Panc1 (cell line): ENCODE results near the gene RNPS1. TPM values are rescaled to one million over a fixed set of nuclear protein-coding genes. Genes with fewer than 3 reads are reported as not detected.

Experiments
- ATAC-seq: fragments of 200-7000 bp; cut with Tn5 transposase; 2 replicates; pipeline ENCODE4 v1.9.1; 2020; ENCODE audit warnings: mild to moderate bottlenecking, moderate library complexity
- BruUV-seq: library from RNA; stranded (reverse); fragments of 400-500 nt; replicated peaks from 2 replicates; lab custom pipeline; 2021; lab: Mats Ljungman, UMichigan
- CTCF ChIA-PET: fragments of 300-600 bp; sonication (Branson Sonifier 250); formaldehyde crosslinking; loops from one replicate; lab custom pipeline; 2022; ENCODE audit warnings: antibody characterized with exemption; lab: Charles Lee
- POLR2A ChIA-PET: fragments of 300-600 bp; sonication (Branson Sonifier 250); formaldehyde crosslinking; loops from one replicate; lab custom pipeline; 2022; ENCODE audit warnings: antibody characterized with exemption; lab: Charles Lee
- DNase-seq: peaks from one replicate; pipeline ENCODE4 v3.0.0-alpha.2; 2010; ENCODE audit warnings: low read depth, low spot score
- H3K27ac ChIP-seq: 2 replicates; pipeline ENCODE4 v1.5.1; 2011; ENCODE audit warnings: mild to moderate bottlenecking, low read length, inconsistent platforms
- H3K27me3 ChIP-seq: fragments of 200-500 bp; sonication (Bioruptor generic); 2 replicates; pipeline ENCODE4 v1.6.0; 2014; ENCODE audit warnings: low read length, inconsistent platforms; ENCODE audit not compliant: control insufficient read depth, insufficient read depth
- H3K36me3 ChIP-seq: fragments of 200-500 bp; sonication (Bioruptor generic); 2 replicates; pipeline ENCODE4 v1.5.1; 2014; ENCODE audit warnings: inconsistent platforms, mild to moderate bottlenecking, low read length, moderate library complexity; ENCODE audit not compliant: control insufficient read depth, insufficient read depth
- H3K4me1 ChIP-seq: 2 replicates; pipeline ENCODE4 v1.5.1; 2011; ENCODE audit warnings: inconsistent platforms, mild to moderate bottlenecking, low read length, moderate library complexity; ENCODE audit not compliant: control insufficient read depth, insufficient read depth
- H3K4me3 ChIP-seq, 2 experiments: 2 replicates each; pipeline ENCODE4 v1.5.1; 2011 to 2012; ENCODE audit warnings: low read depth in 2 of 2, low read length in 2 of 2, mild to moderate bottlenecking in 2 of 2, inconsistent platforms in 1 of 2, moderate library complexity in 1 of 2
- H3K9me3 ChIP-seq: fragments of 200-500 bp; sonication (Bioruptor generic); 2 replicates; pipeline ENCODE4 v1.5.1; 2014; ENCODE audit warnings: low read depth, mild to moderate bottlenecking, inconsistent platforms, low read length, moderate library complexity; ENCODE audit not compliant: control insufficient read depth, insufficient read depth
- CTCF ChIP-seq: fragments of 450-650 bp; IDR thresholded peaks from 2 replicates; pipeline ENCODE4 v1.5.1; 2017; ENCODE audit warnings: mild to moderate bottlenecking
- POLR2AphosphoS5 ChIP-seq: IDR thresholded peaks from 2 replicates; pipeline ENCODE4 v1.6.1; 2012; ENCODE audit warnings: mild to moderate bottlenecking, low read depth, low read length, moderate library complexity
- REST ChIP-seq, 2 experiments: IDR thresholded peaks; 2 replicates each; pipeline ENCODE4 v1.6.1; 2011 to 2012; ENCODE audit warnings: low read depth in 2 of 2, control low read depth in 1 of 2, low read length in 1 of 2, mild to moderate bottlenecking in 1 of 2, moderate library complexity in 1 of 2; ENCODE audit not compliant: insufficient read depth in 1 of 2
- SIN3A ChIP-seq: IDR thresholded peaks from 2 replicates; pipeline ENCODE4 v1.6.1; 2012; ENCODE audit warnings: low read depth, mild to moderate bottlenecking, low read length, moderate library complexity, borderline replicate concordance; ENCODE audit not compliant: insufficient read depth
- TCF7L2 ChIP-seq: IDR thresholded peaks from 2 replicates; pipeline ENCODE4 v1.6.1; 2011; ENCODE audit warnings: mild to moderate bottlenecking, low read depth, low read length, inconsistent platforms
- in situ Hi-C: cut with HindIII; loops from 2 replicates; pipeline ENCODE4 v1.10.0; 2016; ENCODE audit warnings: low sequenced_read_pairs, low pct_unique_long_range_greater_than_20kb
- intact Hi-C: fragments of 100-400 bp; cut with micrococcal nuclease; formaldehyde crosslinking; loops from one replicate; pipeline ENCODE4 v1.10.0; 2022; ENCODE audit not compliant: unreplicated experiment
- total RNA-seq: library from RNA; stranded (reverse); gene quantifications from one replicate; pipeline ENCODE4 v1.2.1, GENCODE V29; 2021; ENCODE audit not compliant: unreplicated experiment

Gene RNPS1
- total RNA-seq, 1 experiment from 2014 or later: 249 TPM

GRCh38 chr16:2284797-2285576 is 17.1 kb upstream of the RNPS1 start:
- ATAC-seq: no peak
- TF ChIP-seq SIN3A (no peak), TCF7L2 (no peak), POLR2AphosphoS5 (no peak), CTCF (no peak), REST (IDR thresholded peaks at IDR 0.05; ENCODE audit: insufficient read depth in 1 of 2, low read depth in 2 of 2, low read length in 1 of 2) (no peak)
- Histone ChIP-seq H3K4me1 (no peaks in the 10 kb centered on the region), H3K36me3 (no peaks in the 10 kb centered on the region), H3K9me3 (no peaks in the 10 kb centered on the region), H3K27me3 (no peaks in the 10 kb centered on the region), H3K4me3 (no peak overlapping the region), H3K27ac (no peak overlapping the region)
- intact Hi-C loops: no loop called here
- CTCF ChIA-PET: interaction anchor here (0.7 kb wide), 1 partner anchor 34 kb away, joined by 3 read pairs; no protein-coding TSS in a partner anchor
- in situ Hi-C loops: no loop called here
- no peak for DNase-seq
- POLR2A ChIA-PET: no interaction called here
- BruUV-seq: no TSS peak

GRCh38 chr16:2284001-2284770 is 16.3 kb upstream of the RNPS1 start:
- H3K9me3 ChIP-seq: no peaks in the 10 kb centered on the region
- POLR2A ChIA-PET: no interaction called here
- no TSS peak for BruUV-seq
- H3K27ac ChIP-seq: no peak overlapping the region
- no peaks in the 10 kb centered on the region for H3K4me1 ChIP-seq
- no peaks in the 10 kb centered on the region for H3K27me3 ChIP-seq
- in situ Hi-C loops (no loop called here), intact Hi-C loops (no loop called here)
- H3K4me3 ChIP-seq: no peak overlapping the region
- CTCF ChIA-PET: interaction anchor here (0.7 kb wide), 1 partner anchor 35 kb away, joined by 3 read pairs; no protein-coding TSS in a partner anchor
- DNase-seq (no peak), ATAC-seq (no peak)
- no peaks in the 10 kb centered on the region for H3K36me3 ChIP-seq
- no peak for TF ChIP-seq POLR2AphosphoS5
- TF ChIP-seq CTCF: no peak
- TF ChIP-seq REST (IDR thresholded peaks at IDR 0.05; ENCODE audit: insufficient read depth in 1 of 2, low read depth in 2 of 2, low read length in 1 of 2): no peak
- TF ChIP-seq TCF7L2: no peak
- TF ChIP-seq SIN3A: no peak
